Naive thymus-derived CD4-positive, alpha-beta T cell (primary cell): ENCODE measurements around the gene OASL. TPM values are rescaled to one million over a fixed set of nuclear protein-coding genes. Genes with fewer than 3 reads are reported as not detected.

Experiments
- ATAC-seq: fragments of 150-1000 bp; cut with Tn5 transposase; 2 replicates; pipeline ENCODE4 v1.10.0; 2021; ENCODE audit warnings: mild to moderate bottlenecking, moderate library complexity
- CTCF ChIA-PET: fragments of 350-600 bp; sonication (Branson Sonifier 250); formaldehyde crosslinking; loops from one replicate; lab custom pipeline; 2021; ENCODE audit warnings: antibody characterized with exemption; lab: Charles Lee
- POLR2A ChIA-PET: fragments of 350-600 bp; sonication (Branson Sonifier 250); formaldehyde crosslinking; loops from one replicate; lab custom pipeline; 2021; ENCODE audit warnings: antibody characterized with exemption, inconsistent platforms; lab: Charles Lee
- DNase-seq, 9 donors: peaks; one replicate each; pipeline versions ENCODE4 v3.0.0 to v3.0.0-alpha.2; 2020 to 2022; ENCODE audit warnings: mixed read lengths in 1 of 9
- H3K27ac ChIP-seq: one replicate; pipeline ENCODE4 v1.7.0; 2013; ENCODE audit warnings: mild to moderate bottlenecking, low read depth, low read length, moderate library complexity
- H3K27me3 ChIP-seq, 2 donors: one replicate each; pipeline ENCODE4 v1.7.0; 2013; ENCODE audit warnings: low read length in 2 of 2, mild to moderate bottlenecking in 2 of 2, moderate library complexity in 2 of 2; ENCODE audit not compliant: control insufficient read depth in 2 of 2, insufficient read depth in 2 of 2
- H3K36me3 ChIP-seq, 3 experiments: 1 replicate in 2 of 3; 2 replicates in 1 of 3; pipeline ENCODE4 v1.7.0; 2013; ENCODE audit warnings: low read length in 3 of 3, mild to moderate bottlenecking in 3 of 3, moderate library complexity in 1 of 3; ENCODE audit not compliant: insufficient read depth in 3 of 3, control insufficient read depth in 2 of 3
- H3K4me1 ChIP-seq, 2 donors: one replicate each; pipeline ENCODE4 v1.7.0; 2013; ENCODE audit warnings: low read length in 2 of 2, mild to moderate bottlenecking in 2 of 2, moderate library complexity in 1 of 2; ENCODE audit not compliant: control insufficient read depth in 2 of 2, insufficient read depth in 2 of 2
- H3K4me3 ChIP-seq: 2 replicates; pipeline ENCODE4 v1.7.0; 2013; ENCODE audit warnings: mild to moderate bottlenecking, low read length
- H3K9me3 ChIP-seq, 3 experiments: 1 replicate in 2 of 3; 2 replicates in 1 of 3; pipeline ENCODE4 v1.7.0; 2013; ENCODE audit warnings: low read length in 3 of 3; ENCODE audit not compliant: control insufficient read depth in 2 of 3
- H3K27ac Mint-ChIP-seq, 9 donors: one replicate each; pipeline ENCODE4 v1.8.0; 2020 to 2022; ENCODE audit warnings: mixed read lengths in 9 of 9, mild to moderate bottlenecking in 8 of 9, moderate library complexity in 5 of 9, inconsistent platforms in 2 of 9
- H3K27me3 Mint-ChIP-seq, 5 donors: one replicate each; pipeline ENCODE4 v1.8.0; 2021 to 2022; ENCODE audit warnings: mixed read lengths in 5 of 5, mild to moderate bottlenecking in 1 of 5
- H3K36me3 Mint-ChIP-seq, 5 donors: one replicate each; pipeline ENCODE4 v1.8.0; 2020 to 2022; ENCODE audit warnings: mixed read lengths in 5 of 5, mild to moderate bottlenecking in 3 of 5, inconsistent platforms in 1 of 5
- H3K4me1 Mint-ChIP-seq, 7 donors: one replicate each; pipeline ENCODE4 v1.8.0; 2020 to 2022; ENCODE audit warnings: mixed read lengths in 7 of 7, mild to moderate bottlenecking in 3 of 7, inconsistent platforms in 1 of 7
- H3K4me3 Mint-ChIP-seq, 10 donors: one replicate each; pipeline ENCODE4 v1.8.0; 2020 to 2022; ENCODE audit warnings: mild to moderate bottlenecking in 10 of 10, mixed read lengths in 10 of 10, moderate library complexity in 6 of 10, inconsistent platforms in 2 of 10
- H3K9me3 Mint-ChIP-seq, 11 donors: one replicate each; pipeline ENCODE4 v1.8.0; 2020 to 2022; ENCODE audit warnings: mixed read lengths in 11 of 11, mild to moderate bottlenecking in 4 of 11, inconsistent platforms in 1 of 11, moderate library complexity in 1 of 11
- intact Hi-C, 2 donors: fragments of 100-400 bp; cut with micrococcal nuclease; formaldehyde crosslinking; loops; one replicate each; pipeline ENCODE4 v1.15.1; 2023
- polyA plus RNA-seq, 2 donors: library from polyadenylated mRNA; unstranded; fragments of 300-500 nt; fragmentation: Illumina TruSeq; gene quantifications; one replicate each; pipeline ENCODE4 v1.2.3, GENCODE V29; 2021
- total RNA-seq, 6 experiments: library from RNA in 5 of 6; stranded (reverse) in 5 of 6; gene quantifications; 1 replicate in 5 of 6; 2 replicates in 1 of 6; pipeline ENCODE4 v1.2.3 and lab custom pipeline; 2021 to 2026

Gene OASL
- total and polyA plus RNA-seq, 7 experiments from 2014 or later, result 1.2 to 19.4 (median 2.8) TPM

DNA sequence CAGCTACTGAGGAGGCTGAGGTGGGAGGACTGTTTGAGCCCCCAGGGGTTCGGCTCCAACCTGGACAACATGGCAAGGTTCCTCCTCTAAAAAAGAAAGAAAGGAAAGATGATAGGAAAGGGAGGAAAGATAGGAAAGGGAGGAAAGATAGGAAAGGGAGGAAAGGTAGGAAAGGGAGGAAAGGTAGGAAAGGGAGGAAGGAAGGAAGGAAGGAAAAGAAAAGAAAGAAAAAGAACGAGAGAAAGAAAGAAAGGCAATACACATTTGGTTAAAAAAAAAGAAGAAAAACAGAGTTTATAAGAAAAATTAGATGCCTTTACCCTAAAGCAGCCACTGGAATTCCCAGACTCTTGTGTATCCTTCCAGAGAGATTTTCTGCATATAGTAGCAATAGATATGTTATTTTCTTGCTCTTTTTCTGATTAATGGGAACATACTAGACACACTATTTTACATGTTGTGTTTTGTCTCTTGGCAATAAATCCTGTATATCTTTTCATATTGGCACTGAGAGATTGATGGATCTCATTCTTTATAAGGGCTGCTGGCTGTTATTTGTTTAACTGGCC lies 48.5 kb downstream of the OASL start:
- Mint-ChIP-seq H3K4me1 (peaks cover 0 to 5% (median 0%) of the 10 kb centered on the region in 7 donors), H3K4me3 (no peak overlapping the region), H3K27ac (no peak overlapping the region), H3K27me3 (peaks cover 0 to 18% (median 16%) of the 10 kb centered on the region in 5 donors), H3K9me3 (peaks cover 0 to 11% (median 0%) of the 10 kb centered on the region in 11 donors), H3K36me3 (peaks cover 0 to 4% (median 0%) of the 10 kb centered on the region in 5 donors)
- Histone ChIP-seq H3K9me3 (no peaks in the 10 kb centered on the region), H3K27ac (no peak overlapping the region), H3K36me3 (no peaks in the 10 kb centered on the region), H3K4me1 (no peaks in the 10 kb centered on the region), H3K27me3 (no peaks in the 10 kb centered on the region), H3K4me3 (no peak overlapping the region)
- ChIA-PET CTCF (no interaction called here), POLR2A (no interaction called here)
- DNase-seq (no peak), ATAC-seq (no peak)
- intact Hi-C loops, result no loop called here

DNA sequence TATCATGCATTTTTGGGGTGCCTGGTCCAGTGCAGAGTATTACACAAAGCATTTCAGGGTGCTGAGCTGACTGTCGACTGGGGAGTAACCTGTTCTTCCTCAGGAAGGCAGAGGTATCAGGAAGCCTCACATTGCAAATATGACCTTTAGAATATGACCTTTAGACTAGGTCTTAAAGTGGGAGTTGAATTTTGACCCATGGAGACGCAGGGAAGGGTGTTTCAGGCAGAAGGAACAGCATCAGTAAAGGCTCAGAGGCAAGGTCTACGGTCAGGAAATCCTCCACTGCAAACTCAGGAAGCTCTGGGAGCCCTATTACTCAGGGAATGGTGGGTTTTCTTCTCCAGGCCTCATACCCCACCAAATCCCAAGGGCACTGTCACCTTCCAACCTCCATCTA lies 49.4 kb downstream of the OASL start:
- H3K27me3 Mint-ChIP-seq, result peaks cover 0 to 11% (median 7%) of the 10 kb centered on the region in 5 donors

DNA sequence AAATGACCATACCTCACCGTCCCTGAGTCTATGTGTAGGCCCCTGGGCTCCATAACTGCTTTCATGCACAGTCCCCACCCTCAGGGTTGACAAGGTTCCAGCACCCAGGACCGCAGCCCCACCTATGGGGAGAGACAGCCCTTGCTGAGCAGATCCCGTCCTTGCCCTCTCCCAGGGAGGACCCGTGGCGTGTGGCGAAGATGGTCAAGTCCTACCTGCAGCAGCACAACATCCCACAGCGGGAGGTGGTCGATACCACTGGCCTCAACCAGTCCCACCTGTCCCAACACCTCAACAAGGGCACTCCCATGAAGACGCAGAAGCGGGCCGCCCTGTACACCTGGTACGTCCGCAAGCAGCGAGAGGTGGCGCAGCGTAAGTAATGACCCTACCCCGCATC lies 50.4 kb downstream of the OASL start:
- Histone ChIP-seq H3K4me3 (no peak overlapping the region), H3K27me3 (no peaks in the 10 kb centered on the region), H3K36me3 (no peaks in the 10 kb centered on the region), H3K27ac (no peak overlapping the region), H3K9me3 (no peaks in the 10 kb centered on the region), H3K4me1 (no peaks in the 10 kb centered on the region)
- intact Hi-C loops, result no loop called here
- Mint-ChIP-seq H3K4me1 (no peaks in the 10 kb centered on the region), H3K27ac (no peak overlapping the region), H3K4me3 (no peak overlapping the region), H3K27me3 (peaks cover 0 to 11% (median 4%) of the 10 kb centered on the region in 5 donors), H3K9me3 (peaks cover 0 to 1% (median 0%) of the 10 kb centered on the region in 11 donors), H3K36me3 (no peaks in the 10 kb centered on the region)
- ATAC-seq (no peak), DNase-seq (no peak)
- CTCF ChIA-PET, result no interaction called here
- POLR2A ChIA-PET, result no interaction called here

More for the DNA sequence above, 49.4 kb downstream of the OASL start:
- Mint-ChIP-seq H3K36me3 (no peaks in the 10 kb centered on the region), H3K9me3 (peaks cover 0 to 3% (median 0%) of the 10 kb centered on the region in 11 donors), H3K27ac (no peak overlapping the region), H3K4me3 (no peak overlapping the region), H3K4me1 (no peaks in the 10 kb centered on the region)
- no peaks in the 10 kb centered on the region for H3K9me3 ChIP-seq
- no peak for ATAC-seq
- intact Hi-C loops, result no loop called here
- H3K27me3 ChIP-seq, result no peaks in the 10 kb centered on the region
- ChIA-PET CTCF (no interaction called here), POLR2A (no interaction called here)
- DNase-seq, result no peak
- no peak overlapping the region for H3K4me3 ChIP-seq
- H3K36me3 ChIP-seq, result no peaks in the 10 kb centered on the region
- no peak overlapping the region for H3K27ac ChIP-seq
- no peaks in the 10 kb centered on the region for H3K4me1 ChIP-seq

DNA sequence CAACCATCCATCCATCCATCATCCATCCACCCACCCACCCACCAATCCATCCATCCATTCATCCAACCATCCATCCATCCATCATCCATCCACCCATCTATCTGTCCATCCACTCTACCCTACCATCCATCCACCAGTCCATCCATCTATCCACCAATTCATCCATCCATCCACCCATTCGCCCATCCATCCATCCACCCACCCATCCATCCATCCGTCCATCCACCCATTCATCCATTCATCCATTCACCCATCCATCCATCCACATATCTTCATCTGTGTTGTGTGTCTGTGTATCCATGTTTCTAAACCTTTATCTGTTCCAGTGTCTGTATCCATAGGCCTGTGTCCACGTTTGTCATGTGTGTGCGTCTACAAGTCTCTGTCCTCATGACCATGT lies 50.8 kb downstream of the OASL start:
- H3K36me3 Mint-ChIP-seq, result no peaks in the 10 kb centered on the region
- no peaks in the 10 kb centered on the region for H3K9me3 ChIP-seq
- H3K4me1 ChIP-seq, result no peaks in the 10 kb centered on the region
- H3K4me1 Mint-ChIP-seq, result no peaks in the 10 kb centered on the region
- H3K4me3 ChIP-seq, result no peak overlapping the region
- no peak overlapping the region for H3K4me3 Mint-ChIP-seq
- CTCF ChIA-PET, result no interaction called here
- peaks cover 0 to 1% (median 0%) of the 10 kb centered on the region in 11 donors for H3K9me3 Mint-ChIP-seq
- no peak overlapping the region for H3K27ac Mint-ChIP-seq
- no peak for ATAC-seq
- intact Hi-C loops, result no loop called here
- POLR2A ChIA-PET, result no interaction called here
- H3K27ac ChIP-seq, result no peak overlapping the region
- H3K27me3 Mint-ChIP-seq, result peaks cover 0 to 8% (median 4%) of the 10 kb centered on the region in 5 donors
- no peaks in the 10 kb centered on the region for H3K27me3 ChIP-seq
- DNase-seq, result no peak
- H3K36me3 ChIP-seq, result no peaks in the 10 kb centered on the region

DNA sequence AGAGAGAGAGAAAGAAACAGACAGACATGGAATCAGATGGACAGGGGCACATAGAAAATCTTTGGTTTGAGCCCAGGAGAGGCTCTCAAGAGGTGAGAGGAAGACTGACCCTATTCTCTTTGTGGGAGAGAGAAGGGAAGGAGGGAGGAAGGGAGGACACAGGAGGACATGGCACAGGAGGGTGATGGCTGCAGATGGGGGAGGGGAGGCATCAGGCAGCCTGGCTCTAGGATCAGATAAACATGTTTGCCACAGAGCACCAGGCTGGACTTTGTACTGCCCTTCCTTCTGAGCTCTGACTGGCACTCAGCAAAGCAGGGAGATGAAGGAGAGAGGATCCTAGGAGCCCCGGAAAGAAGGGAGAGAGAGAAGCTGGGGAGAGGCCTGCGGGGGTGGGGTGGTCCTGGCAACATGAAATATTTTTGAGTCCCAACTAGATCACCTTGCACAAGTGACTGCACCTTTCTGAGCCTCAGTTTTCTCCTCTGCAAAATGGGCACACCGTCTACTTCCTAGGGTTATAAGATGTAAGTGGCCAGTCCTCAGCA lies 54.6 kb downstream of the OASL start:
- no peaks in the 10 kb centered on the region for H3K4me1 Mint-ChIP-seq
- ChIA-PET POLR2A (interaction anchor here (0.6 kb wide), 1 partner anchor 311 kb away, joined by 3 read pairs; no protein-coding TSS in a partner anchor), CTCF (interaction anchor here (1.5 kb wide), 1 partner anchor 12 kb away, joined by 4 read pairs; no protein-coding TSS in a partner anchor)
- ATAC-seq, result no peak
- no peaks in the 10 kb centered on the region for H3K4me1 ChIP-seq
- no peak overlapping the region for H3K4me3 Mint-ChIP-seq
- no peaks in the 10 kb centered on the region for H3K36me3 ChIP-seq
- H3K27ac Mint-ChIP-seq, result peak overlapping the region in 3 of 9 donors; percentile 1 to 87 (median 4)
- H3K9me3 ChIP-seq, result no peaks in the 10 kb centered on the region
- no peaks in the 10 kb centered on the region for H3K27me3 ChIP-seq
- intact Hi-C loops, result no loop called here
- no peak for DNase-seq
- H3K36me3 Mint-ChIP-seq, result no peaks in the 10 kb centered on the region
- peaks cover 0 to 4% (median 0%) of the 10 kb centered on the region in 5 donors for H3K27me3 Mint-ChIP-seq
- no peak overlapping the region for H3K4me3 ChIP-seq
- peaks cover 0 to 1% (median 0%) of the 10 kb centered on the region in 11 donors for H3K9me3 Mint-ChIP-seq
- H3K27ac ChIP-seq, result no peak overlapping the region

DNA sequence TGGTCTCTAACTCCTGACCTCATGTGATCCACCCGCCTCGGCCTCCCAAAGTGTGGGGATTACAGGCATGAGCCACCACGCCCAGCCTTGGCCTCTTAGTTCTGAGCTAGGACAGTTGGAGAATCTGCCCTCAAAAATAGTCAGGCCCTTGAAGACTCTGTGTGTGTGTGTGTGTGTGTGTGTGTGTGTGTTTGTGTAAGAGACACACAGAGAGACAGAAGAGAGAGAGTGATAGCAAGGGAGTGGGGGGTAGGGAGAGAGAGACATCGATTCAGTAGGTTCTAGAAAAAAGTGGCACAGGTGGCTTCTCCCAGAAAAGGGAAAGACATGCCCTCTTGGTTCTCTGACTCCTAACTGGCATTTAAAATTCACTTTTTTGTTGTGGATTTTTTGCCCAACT lies 55.3 kb downstream of the OASL start:
- CTCF ChIA-PET, result interaction anchor here (1.5 kb wide), 1 partner anchor 12 kb away, joined by 4 read pairs; no protein-coding TSS in a partner anchor
- POLR2A ChIA-PET, result interaction anchor here (0.6 kb wide), 1 partner anchor 310 kb away, joined by 3 read pairs; no protein-coding TSS in a partner anchor
- H3K27ac Mint-ChIP-seq, result peak overlapping the region in 1 of 9 donors; percentile 87
- no peaks in the 10 kb centered on the region for H3K4me1 ChIP-seq
- H3K4me3 ChIP-seq, result no peak overlapping the region
- H3K4me3 Mint-ChIP-seq, result no peak overlapping the region
- no peaks in the 10 kb centered on the region for H3K36me3 ChIP-seq
- no peaks in the 10 kb centered on the region for H3K27me3 ChIP-seq
- H3K27ac ChIP-seq, result no peak overlapping the region
- intact Hi-C loops, result no loop called here
- H3K9me3 Mint-ChIP-seq, result peaks cover 0 to 1% (median 0%) of the 10 kb centered on the region in 11 donors
- peaks cover 0 to 4% (median 0%) of the 10 kb centered on the region in 5 donors for H3K27me3 Mint-ChIP-seq
- ATAC-seq (no peak), DNase-seq (no peak)
- no peaks in the 10 kb centered on the region for H3K9me3 ChIP-seq
- no peaks in the 10 kb centered on the region for H3K4me1 Mint-ChIP-seq
- H3K36me3 Mint-ChIP-seq, result no peaks in the 10 kb centered on the region
